ENCODE data around the gene TPPP3.

TPPP3 gene

DNA sequence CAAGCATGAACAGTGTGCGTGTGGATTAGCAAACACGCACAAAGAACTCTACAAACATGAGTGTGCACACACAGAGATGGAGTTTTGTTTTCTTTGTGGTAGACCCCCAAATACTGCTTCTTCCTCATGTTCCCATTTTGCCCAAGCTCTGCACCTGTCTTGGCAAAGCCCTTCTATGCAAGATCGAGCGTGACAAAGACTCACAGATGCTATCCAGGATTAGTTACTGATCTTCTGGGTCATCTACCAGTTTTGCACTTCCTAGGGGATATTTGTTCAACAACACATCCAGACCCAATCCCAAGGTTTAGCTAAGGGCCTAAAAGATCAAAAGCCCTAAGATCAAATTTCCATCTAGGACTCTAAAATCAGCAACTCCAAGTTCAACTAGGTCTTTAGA is 50.7 kb downstream of the TPPP3 start:
- no peak for DNase-seq (ENCODE audit: low spot score)

DNA sequence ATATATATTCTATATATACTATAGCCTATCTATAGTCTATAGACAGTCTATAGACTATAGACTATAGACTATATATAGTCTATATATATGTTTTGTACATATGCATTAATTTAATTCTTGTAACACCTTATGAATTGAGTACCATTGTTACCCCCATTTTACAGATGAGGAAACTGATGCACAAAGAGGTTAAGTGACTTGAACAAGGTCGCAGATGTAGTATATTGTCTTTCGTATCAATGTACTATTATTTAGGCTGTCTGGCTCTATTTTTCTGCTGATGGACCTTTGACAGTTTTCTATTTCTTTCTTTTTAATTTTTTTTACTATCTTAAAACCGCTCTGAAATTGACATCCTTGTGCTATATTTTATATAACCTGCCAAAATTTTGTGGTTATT is 52.0 kb downstream of the TPPP3 start:
- no peak for DNase-seq (ENCODE audit: low spot score)

All from pons (tissue), 1 donor.